ENCODE measurements around the gene TRIM62.

DNA sequence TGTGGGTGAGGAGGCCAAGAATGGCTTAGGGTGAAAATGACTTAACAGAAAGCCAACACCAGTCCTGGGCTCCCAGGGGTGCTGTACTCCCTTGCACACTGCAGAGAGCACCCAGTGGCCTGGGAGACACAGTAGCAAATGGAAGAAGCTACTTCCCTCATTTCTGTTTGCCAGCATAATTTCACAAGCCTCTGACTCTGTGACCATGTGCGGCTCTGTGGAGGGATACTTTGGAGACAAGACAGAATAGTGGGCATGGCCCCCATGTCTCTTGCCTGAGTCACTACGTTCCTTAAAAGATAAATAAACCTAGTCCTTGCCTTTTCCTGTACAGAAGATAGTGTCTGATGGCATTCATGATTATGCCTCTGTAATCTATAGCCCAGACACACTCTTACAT is 38.1 kb downstream of the TRIM62 start:
- TF ChIP-seq, protein P1, sequence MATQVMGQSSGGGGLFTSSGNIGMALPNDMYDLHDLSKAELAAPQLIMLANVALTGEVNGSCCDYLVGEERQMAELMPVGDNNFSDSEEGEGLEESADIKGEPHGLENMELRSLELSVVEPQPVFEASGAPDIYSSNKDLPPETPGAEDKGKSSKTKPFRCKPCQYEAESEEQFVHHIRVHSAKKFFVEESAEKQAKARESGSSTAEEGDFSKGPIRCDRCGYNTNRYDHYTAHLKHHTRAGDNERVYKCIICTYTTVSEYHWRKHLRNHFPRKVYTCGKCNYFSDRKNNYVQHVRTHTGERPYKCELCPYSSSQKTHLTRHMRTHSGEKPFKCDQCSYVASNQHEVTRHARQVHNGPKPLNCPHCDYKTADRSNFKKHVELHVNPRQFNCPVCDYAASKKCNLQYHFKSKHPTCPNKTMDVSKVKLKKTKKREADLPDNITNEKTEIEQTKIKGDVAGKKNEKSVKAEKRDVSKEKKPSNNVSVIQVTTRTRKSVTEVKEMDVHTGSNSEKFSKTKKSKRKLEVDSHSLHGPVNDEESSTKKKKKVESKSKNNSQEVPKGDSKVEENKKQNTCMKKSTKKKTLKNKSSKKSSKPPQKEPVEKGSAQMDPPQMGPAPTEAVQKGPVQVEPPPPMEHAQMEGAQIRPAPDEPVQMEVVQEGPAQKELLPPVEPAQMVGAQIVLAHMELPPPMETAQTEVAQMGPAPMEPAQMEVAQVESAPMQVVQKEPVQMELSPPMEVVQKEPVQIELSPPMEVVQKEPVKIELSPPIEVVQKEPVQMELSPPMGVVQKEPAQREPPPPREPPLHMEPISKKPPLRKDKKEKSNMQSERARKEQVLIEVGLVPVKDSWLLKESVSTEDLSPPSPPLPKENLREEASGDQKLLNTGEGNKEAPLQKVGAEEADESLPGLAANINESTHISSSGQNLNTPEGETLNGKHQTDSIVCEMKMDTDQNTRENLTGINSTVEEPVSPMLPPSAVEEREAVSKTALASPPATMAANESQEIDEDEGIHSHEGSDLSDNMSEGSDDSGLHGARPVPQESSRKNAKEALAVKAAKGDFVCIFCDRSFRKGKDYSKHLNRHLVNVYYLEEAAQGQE (IDR thresholded peaks at IDR 0.05; ENCODE audit: insufficient read depth in 1 of 2, low read depth in 2 of 2, low read length in 2 of 2): no peak
- TF ChIP-seq FOXP2 (optimal IDR thresholded peaks at IDR 0.05; ENCODE audit: borderline replicate concordance, extremely low read depth, extremely low read length, insufficient read depth): no peak
- TF ChIP-seq TAF1 (IDR thresholded peaks at IDR 0.05; ENCODE audit: borderline replicate concordance, insufficient read depth, low read length): no peak
- TF ChIP-seq POLR2AphosphoS5 (IDR thresholded peaks at IDR 0.05; ENCODE audit: low read depth, low read length): no peak
- TF ChIP-seq SIN3A (IDR thresholded peaks at IDR 0.05; ENCODE audit: borderline replicate concordance, insufficient read depth, low read length): no peak
